ENCODE measurements around the gene RCOR1. TPM values are rescaled to one million over a fixed set of nuclear protein-coding genes. Genes with fewer than 3 reads are reported as not detected.
"Not testable (repeated sequence)": the region's sequence is repeated elsewhere in the genome, so short reads cannot be mapped to it uniquely, and the experiment has no call there.

RCOR1 gene
- total RNA-seq, 4 donors from 2014 or later, result 15.7 to 31.0 (median 25.8) TPM

DNA sequence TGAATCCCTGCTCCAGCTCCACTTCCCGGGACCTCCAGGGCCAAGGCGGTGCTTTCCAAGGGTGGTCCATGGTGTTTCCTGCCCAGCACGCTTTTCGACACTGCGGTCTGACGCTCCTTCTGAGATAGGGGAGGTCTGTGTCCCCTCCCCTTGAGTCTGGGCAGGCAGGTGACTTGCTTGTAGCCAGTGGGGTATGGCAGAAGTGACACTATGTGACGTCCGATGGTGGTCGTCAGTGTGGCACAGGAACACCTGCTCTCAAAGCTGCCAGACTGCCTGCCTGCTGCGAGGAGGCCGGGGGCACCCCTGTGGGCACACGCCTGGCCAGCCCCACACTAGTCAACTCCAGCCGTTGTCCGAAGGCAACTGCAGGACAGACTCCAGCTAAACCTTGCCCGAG, 168.8 kb downstream of the RCOR1 start:
- no peaks in the 10 kb centered on the region for H3K27me3 ChIP-seq
- intact Hi-C loops (cut with DNase I; ENCODE audit: low total_unique reads) (no loop called here), in situ Hi-C loops (cut with MboI; ENCODE audit: low pct_ligation_motif_present in 1 of 4, low pct_unique_long_range_greater_than_20kb in 1 of 4, low sequenced_read_pairs in 3 of 4) (loop anchor here in 2 of 4 donors (25.0 kb wide), 1 partner anchor 151 kb away; the partner anchor contains the start of gene AMN (in 2 of the 2))
- TF ChIP-seq, protein P1, sequence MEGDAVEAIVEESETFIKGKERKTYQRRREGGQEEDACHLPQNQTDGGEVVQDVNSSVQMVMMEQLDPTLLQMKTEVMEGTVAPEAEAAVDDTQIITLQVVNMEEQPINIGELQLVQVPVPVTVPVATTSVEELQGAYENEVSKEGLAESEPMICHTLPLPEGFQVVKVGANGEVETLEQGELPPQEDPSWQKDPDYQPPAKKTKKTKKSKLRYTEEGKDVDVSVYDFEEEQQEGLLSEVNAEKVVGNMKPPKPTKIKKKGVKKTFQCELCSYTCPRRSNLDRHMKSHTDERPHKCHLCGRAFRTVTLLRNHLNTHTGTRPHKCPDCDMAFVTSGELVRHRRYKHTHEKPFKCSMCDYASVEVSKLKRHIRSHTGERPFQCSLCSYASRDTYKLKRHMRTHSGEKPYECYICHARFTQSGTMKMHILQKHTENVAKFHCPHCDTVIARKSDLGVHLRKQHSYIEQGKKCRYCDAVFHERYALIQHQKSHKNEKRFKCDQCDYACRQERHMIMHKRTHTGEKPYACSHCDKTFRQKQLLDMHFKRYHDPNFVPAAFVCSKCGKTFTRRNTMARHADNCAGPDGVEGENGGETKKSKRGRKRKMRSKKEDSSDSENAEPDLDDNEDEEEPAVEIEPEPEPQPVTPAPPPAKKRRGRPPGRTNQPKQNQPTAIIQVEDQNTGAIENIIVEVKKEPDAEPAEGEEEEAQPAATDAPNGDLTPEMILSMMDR (IDR thresholded peaks at IDR 0.05), result no peak
- TF ChIP-seq POLR2AphosphoS5 (IDR thresholded peaks at IDR 0.05) (no peak), POLR2A (IDR thresholded peaks at IDR 0.05) (no peak), EP300 (IDR thresholded peaks at IDR 0.05; ENCODE audit: low read depth) (no peak)
- 72% methylated on average over 15 of the region's 15 CpGs; no CpG with 5 or more reads in 1 of the 2 donors for WGBS, 2 donors (ENCODE audit: low coverage in 1 of 2)
- no peaks in the 10 kb centered on the region for H3K4me1 ChIP-seq
- H3K36me3 ChIP-seq, result no peaks in the 10 kb centered on the region
- H3K27ac ChIP-seq, result no peak overlapping the region
- DNase-seq, result no peak
- no peaks in the 10 kb centered on the region for H3K9me3 ChIP-seq
- no peak overlapping the region for H3K4me3 ChIP-seq

DNA sequence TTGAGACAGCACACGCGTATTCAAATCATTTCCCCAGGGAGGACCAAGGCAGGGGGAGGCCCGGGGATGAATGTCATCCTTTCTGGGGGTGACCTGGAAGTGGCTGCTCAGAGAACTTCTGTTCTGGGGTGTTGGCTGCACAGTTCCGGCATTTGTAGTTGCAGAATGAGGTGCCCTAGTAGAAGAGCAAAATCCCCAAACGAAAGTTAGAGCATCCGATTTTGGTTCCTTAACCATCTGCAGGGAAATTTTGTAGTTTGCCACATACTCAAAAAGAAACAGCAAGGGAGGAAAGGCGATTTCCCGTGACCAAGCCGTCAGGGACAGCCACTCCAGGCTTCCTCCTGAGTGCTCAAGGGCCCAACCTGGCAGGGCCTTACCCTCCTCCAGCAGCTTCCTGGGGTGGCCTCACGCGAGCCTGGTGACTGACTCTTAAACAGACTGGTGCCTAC, 171.8 kb downstream of the RCOR1 start:
- Histone ChIP-seq H3K27ac (no peak overlapping the region), H3K27me3 (no peaks in the 10 kb centered on the region), H3K9me3 (no peaks in the 10 kb centered on the region), H3K4me3 (no peak overlapping the region), H3K4me1 (no peaks in the 10 kb centered on the region), H3K36me3 (no peaks in the 10 kb centered on the region)
- in situ Hi-C loops (cut with MboI; ENCODE audit: low pct_ligation_motif_present in 1 of 4, low pct_unique_long_range_greater_than_20kb in 1 of 4, low sequenced_read_pairs in 3 of 4), result loop anchor here in 2 of 4 donors (25.0 kb wide), 1 partner anchor 148 kb away; the partner anchor contains the start of gene AMN (in 2 of the 2)
- TF ChIP-seq EP300 (IDR thresholded peaks at IDR 0.05; ENCODE audit: low read depth) (no peak), POLR2A (IDR thresholded peaks at IDR 0.05) (no peak), POLR2AphosphoS5 (IDR thresholded peaks at IDR 0.05) (no peak)
- TF ChIP-seq, protein P1 (IDR thresholded peaks at IDR 0.05), result no peak
- 62 to 79% methylated on average over 4 to 11 of the region's 11 CpGs for WGBS, 2 donors (ENCODE audit: low coverage in 1 of 2)
- intact Hi-C loops (cut with DNase I; ENCODE audit: low total_unique reads), result no loop called here
- DNase-seq, result no peak

DNA sequence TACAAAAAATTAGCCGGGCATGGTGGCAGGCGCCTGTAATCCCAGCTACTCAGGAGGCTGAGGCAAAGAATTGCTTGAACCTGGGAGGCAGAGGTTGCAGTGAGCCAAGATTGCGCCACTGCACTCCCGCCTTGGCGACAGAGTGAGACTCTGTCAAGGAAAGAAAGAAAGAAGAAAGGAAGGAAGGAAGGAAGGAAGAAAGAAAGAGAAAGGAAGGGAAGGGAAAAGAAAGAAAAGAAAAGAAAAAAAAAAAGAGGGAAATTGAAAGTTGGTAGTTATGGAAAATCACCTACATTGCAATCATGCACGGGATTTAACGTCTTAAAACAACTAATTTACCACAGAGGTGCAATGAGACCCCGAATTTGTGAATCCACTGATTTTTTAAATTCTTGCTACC, 173.3 kb downstream of the RCOR1 start:
- intact Hi-C loops (cut with DNase I; ENCODE audit: low total_unique reads); H3K4me1 ChIP-seq; H3K9me3 ChIP-seq; H3K4me3 ChIP-seq; H3K27ac ChIP-seq; H3K27me3 ChIP-seq; H3K36me3 ChIP-seq; DNase-seq: not testable (repeated sequence)
- WGBS, 2 donors (ENCODE audit: low coverage in 1 of 2), result 89 to 96% methylated on average over 7 to 8 of the region's 8 CpGs
- in situ Hi-C loops (cut with MboI; ENCODE audit: low pct_ligation_motif_present in 1 of 4, low pct_unique_long_range_greater_than_20kb in 1 of 4, low sequenced_read_pairs in 3 of 4), result loop anchor here in 2 of 4 donors (25.0 kb wide), 1 partner anchor 147 kb away; the partner anchor contains the start of gene AMN (in 2 of the 2)

DNA sequence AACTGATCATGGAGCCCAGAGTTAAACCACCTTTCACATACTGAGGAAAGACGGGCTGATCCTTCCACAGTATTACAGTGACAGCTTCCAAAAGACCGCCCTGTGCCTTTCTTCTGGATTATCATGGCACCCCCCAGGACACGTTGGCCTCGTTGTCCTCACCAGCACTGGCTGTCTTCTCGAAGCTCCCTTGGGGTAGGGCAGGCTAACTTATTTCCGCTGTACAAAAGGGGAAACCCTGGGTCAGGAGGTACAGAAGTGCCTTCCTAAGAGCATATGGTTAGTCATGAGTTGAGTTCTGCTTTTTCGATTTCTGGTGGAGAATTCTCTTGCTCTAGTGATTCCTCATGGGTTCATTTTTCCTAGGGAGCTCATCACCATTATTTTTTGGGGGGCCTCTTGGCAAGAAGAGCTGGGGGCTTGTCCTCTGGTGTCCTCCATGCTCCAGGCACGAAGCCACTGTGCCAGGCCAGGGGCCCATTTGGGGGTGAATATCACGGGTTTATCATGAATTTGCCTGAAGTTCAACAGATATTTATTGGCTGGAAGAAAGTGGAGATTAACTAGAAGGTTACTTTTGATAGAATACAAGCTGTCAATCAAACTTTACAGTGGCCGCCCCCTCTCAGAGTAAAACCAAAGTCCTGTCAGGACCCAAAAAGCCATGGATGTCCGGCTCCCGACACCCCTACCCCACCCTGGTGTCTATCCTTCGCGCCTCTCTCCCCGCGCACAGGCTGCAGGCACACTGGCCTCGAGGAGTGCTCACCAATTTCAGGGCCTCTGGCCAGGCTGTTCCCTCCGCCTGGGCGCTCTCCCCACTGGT, 176.0 kb downstream of the RCOR1 start:
- intact Hi-C loops (cut with DNase I; ENCODE audit: low total_unique reads), result no loop called here

More for the DNA sequence above, 176.0 kb downstream of the RCOR1 start:
- peak overlapping the region in 1 of 4 donors; percentile 37 for H3K27ac ChIP-seq
- TF ChIP-seq, protein P1 (IDR thresholded peaks at IDR 0.05), result no peak
- TF ChIP-seq EP300 (IDR thresholded peaks at IDR 0.05; ENCODE audit: low read depth), result no peak
- TF ChIP-seq POLR2A (IDR thresholded peaks at IDR 0.05), result no peak
- no peak for TF ChIP-seq POLR2AphosphoS5 (IDR thresholded peaks at IDR 0.05)
- no peaks in the 10 kb centered on the region for H3K27me3 ChIP-seq
- H3K9me3 ChIP-seq, result no peaks in the 10 kb centered on the region
- in situ Hi-C loops (cut with MboI; ENCODE audit: low pct_ligation_motif_present in 1 of 4, low pct_unique_long_range_greater_than_20kb in 1 of 4, low sequenced_read_pairs in 3 of 4), result loop anchor here in 2 of 4 donors (25.0 kb wide), 1 partner anchor 144 kb away; the partner anchor contains the start of gene AMN (in 2 of the 2)
- no peaks in the 10 kb centered on the region for H3K4me1 ChIP-seq
- H3K4me3 ChIP-seq, result no peak overlapping the region
- DNase-seq, result no peak
- no peaks in the 10 kb centered on the region for H3K36me3 ChIP-seq
- 85 to 93% methylated on average over 7 to 19 of the region's 19 CpGs for WGBS, 2 donors (ENCODE audit: low coverage in 1 of 2)

Measured in transverse colon (tissue), 4 donors.